IMR-90 (cell line): Measurements from ENCODE around the gene INPP5A. TPM values are rescaled to one million over a fixed set of nuclear protein-coding genes. Genes with fewer than 3 reads are reported as not detected.

Experiments
- ATAC-seq: fragments of 200-7000 bp; cut with Tn5 transposase; 2 replicates; pipeline ENCODE4 v1.9.1; 2020; ENCODE audit warnings: low read depth, mild to moderate bottlenecking, moderate library complexity
- BruUV-seq: library from RNA; stranded (reverse); fragments of 400-500 nt; replicated peaks from 2 replicates; lab custom pipeline; 2021; lab: Mats Ljungman, UMichigan
- CTCF ChIA-PET: fragments of 300-600 bp; formaldehyde crosslinking; extraction: SDS; loops from one replicate; lab custom pipeline; 2021; ENCODE audit warnings: antibody characterized with exemption; lab: Yijun Ruan, JAX
- POLR2A ChIA-PET: fragments of 300-600 bp; sonication (Branson Sonifier 250); formaldehyde crosslinking; loops from one replicate; lab custom pipeline; 2022; ENCODE audit warnings: antibody characterized with exemption; ENCODE audit not compliant: unreplicated experiment; lab: Charles Lee
- DNase-seq: peaks from one replicate; pipeline ENCODE4 v3.0.0; 2013
- H2AFZ ChIP-seq: replicated peaks from 2 replicates; pipeline ENCODE3; 2013; ENCODE audit warnings: low read length, mild to moderate bottlenecking; ENCODE audit not compliant: poor library complexity
- H2AK5ac ChIP-seq: 2 replicates; pipeline ENCODE4 v1.6.1; 2013; ENCODE audit warnings: low read depth, low read length, inconsistent platforms
- H2AK9ac ChIP-seq: replicated peaks from 2 replicates; pipeline ENCODE3; 2013; ENCODE audit warnings: mild to moderate bottlenecking, low read depth, low read length, moderate library complexity; ENCODE audit not compliant: poor library complexity
- H2BK120ac ChIP-seq: 2 replicates; pipeline ENCODE4 v1.6.1; 2013; ENCODE audit warnings: low read depth, low read length, inconsistent platforms
- H2BK15ac ChIP-seq: 3 replicates; pipeline ENCODE4 v1.6.1; 2013; ENCODE audit warnings: low read depth, low read length, inconsistent platforms
- H2BK20ac ChIP-seq: 2 replicates; pipeline ENCODE4 v1.6.1; 2013; ENCODE audit warnings: low read depth, mild to moderate bottlenecking, inconsistent platforms, low read length, moderate library complexity
- H2BK5ac ChIP-seq: 2 replicates; pipeline ENCODE4 v1.6.1; 2013; ENCODE audit warnings: mild to moderate bottlenecking, low read depth, low read length, inconsistent platforms; ENCODE audit not compliant: poor library complexity, severe bottlenecking
- H3K14ac ChIP-seq: replicated peaks from 2 replicates; pipeline ENCODE4 v1.6.1; 2013; ENCODE audit warnings: low read depth, low read length, inconsistent platforms
- H3K18ac ChIP-seq: 2 replicates; pipeline ENCODE4 v1.6.1; 2013; ENCODE audit warnings: low read depth, low read length, control low read depth
- H3K23ac ChIP-seq: 2 replicates; pipeline ENCODE4 v1.6.1; 2013; ENCODE audit warnings: low read depth, low read length, inconsistent platforms
- H3K27ac ChIP-seq: 2 replicates; pipeline ENCODE4 v1.5.1; 2013; ENCODE audit warnings: mild to moderate bottlenecking, control low read depth, low read length; ENCODE audit not compliant: insufficient read depth
- H3K27me3 ChIP-seq: 2 replicates; pipeline ENCODE4 v1.6.1; 2013; ENCODE audit warnings: low read length; ENCODE audit not compliant: control insufficient read depth, insufficient read depth
- H3K36me3 ChIP-seq: 2 replicates; pipeline ENCODE4 v1.6.1; 2013; ENCODE audit warnings: low read length, mixed read lengths; ENCODE audit not compliant: control insufficient read depth, insufficient read depth
- H3K4ac ChIP-seq: 2 replicates; pipeline ENCODE4 v1.6.1; 2013; ENCODE audit warnings: low read depth, low read length, inconsistent platforms
- H3K4me1 ChIP-seq: 2 replicates; pipeline ENCODE4 v1.6.1; 2013; ENCODE audit warnings: low read length, mixed read lengths; ENCODE audit not compliant: control insufficient read depth, insufficient read depth
- H3K4me2 ChIP-seq: 2 replicates; pipeline ENCODE4 v1.6.1; 2013; ENCODE audit warnings: low read depth, mild to moderate bottlenecking, control low read depth, low read length, moderate library complexity
- H3K4me3 ChIP-seq: 2 replicates; pipeline ENCODE4 v1.5.1; 2013; ENCODE audit warnings: low read depth, mild to moderate bottlenecking, control low read depth, low read length, moderate library complexity; ENCODE audit not compliant: insufficient read depth
- H3K56ac ChIP-seq: 2 replicates; pipeline ENCODE4 v1.6.1; 2013; ENCODE audit warnings: low read length, inconsistent platforms; ENCODE audit not compliant: insufficient read depth; ENCODE audit errors: extremely low read depth
- H3K79me1 ChIP-seq, 2 experiments: 2 replicates each; pipeline ENCODE4 v1.6.1; 2013; ENCODE audit warnings: low read length in 2 of 2, inconsistent platforms in 1 of 2, low read depth in 1 of 2
- H3K9ac ChIP-seq: 2 replicates; pipeline ENCODE4 v1.6.1; 2013; ENCODE audit warnings: low read depth, low read length, control low read depth
- H3K9me1 ChIP-seq: 2 replicates; pipeline ENCODE4 v1.6.1; 2013; ENCODE audit warnings: low read length, inconsistent platforms; ENCODE audit not compliant: insufficient read depth
- H3K9me3 ChIP-seq: 2 replicates; pipeline ENCODE4 v1.6.1; 2013; ENCODE audit warnings: low read length; ENCODE audit not compliant: control insufficient read depth, insufficient read depth
- H4K20me1 ChIP-seq: 2 replicates; pipeline ENCODE4 v1.6.1; 2013; ENCODE audit warnings: low read length, inconsistent platforms; ENCODE audit not compliant: insufficient read depth
- H4K5ac ChIP-seq: 2 replicates; pipeline ENCODE4 v1.6.1; 2013; ENCODE audit warnings: mild to moderate bottlenecking, low read depth, low read length, control low read depth
- H4K8ac ChIP-seq, 2 experiments: 2 replicates each; pipeline ENCODE4 v1.6.1; 2013; ENCODE audit warnings: low read depth in 2 of 2, low read length in 2 of 2, control low read depth in 1 of 2, inconsistent platforms in 1 of 2
- H4K91ac ChIP-seq: 2 replicates; pipeline ENCODE4 v1.6.1; 2013; ENCODE audit warnings: low read depth, low read length, inconsistent platforms; ENCODE audit not compliant: insufficient read depth
- CEBPB ChIP-seq: IDR thresholded peaks from 2 replicates; pipeline ENCODE4 v1.6.1; 2012; ENCODE audit warnings: low read depth, low read length, improper control_type of control experiment
- CHD1 ChIP-seq: IDR thresholded peaks from 2 replicates; pipeline ENCODE4 v1.6.1; 2012; ENCODE audit warnings: low read depth, low read length, improper control_type of control experiment
- FOS ChIP-seq: fragments of 150-350 bp; IDR thresholded peaks from 2 replicates; pipeline ENCODE4 v1.6.1; 2016; ENCODE audit warnings: low read depth, low read length
- MAFK ChIP-seq: IDR thresholded peaks from 2 replicates; pipeline ENCODE4 v1.6.1; 2012; ENCODE audit warnings: low read depth, low read length, improper control_type of control experiment
- MAZ ChIP-seq: IDR thresholded peaks from 2 replicates; pipeline ENCODE4 v1.6.1; 2012; ENCODE audit warnings: low read depth, mild to moderate bottlenecking, low read length, improper control_type of control experiment, moderate library complexity, borderline replicate concordance
- MXI1 ChIP-seq: IDR thresholded peaks from 2 replicates; pipeline ENCODE4 v1.6.1; 2012; ENCODE audit warnings: low read depth, mild to moderate bottlenecking, low read length, moderate library complexity, borderline replicate concordance
- NFE2L2 ChIP-seq: fragments of 150-350 bp; IDR thresholded peaks from 2 replicates; pipeline ENCODE4 v1.6.1; 2016; ENCODE audit warnings: low read depth, mild to moderate bottlenecking, low read length
- POLR2A ChIP-seq: IDR thresholded peaks from 2 replicates; pipeline ENCODE4 v1.6.1; 2012; ENCODE audit warnings: mild to moderate bottlenecking, low read depth, low read length
- RAD21 ChIP-seq: IDR thresholded peaks from 2 replicates; pipeline ENCODE4 v1.6.1; 2012; ENCODE audit warnings: low read length, improper control_type of control experiment
- WGBS, 2 experiments: methylation state at CpG; one replicate each; pipeline versions ENCODE4 v1.1.5 to v1.1.7; 2013; ENCODE audit warnings: missing lambda C conversion rate in 2 of 2; ENCODE audit not compliant: insufficient read length in 1 of 2; ENCODE audit errors: extremely low coverage in 2 of 2; 5-methylcytosine and 5-hydroxymethylcytosine counted together
- dilution Hi-C: fragments of 300-500 bp; cut with HindIII; formaldehyde crosslinking; loops from one replicate; pipeline ENCODE4 v1.14.3; 2018; ENCODE audit warnings: low sequenced_read_pairs; ENCODE audit not compliant: unreplicated experiment
- in situ Hi-C: fragments of 300-500 bp; cut with MboI; formaldehyde crosslinking; loops from 3 replicates; pipeline ENCODE4 v1.14.3; 2019; ENCODE audit warnings: low sequenced_read_pairs, inconsistent platforms, mixed read lengths
- intact Hi-C: fragments of 100-400 bp; cut with micrococcal nuclease; formaldehyde crosslinking; loops from 2 replicates; pipeline ENCODE4 v1.10.0; 2022
- polyA plus RNA-seq, 3 experiments: library from polyadenylated mRNA; depleted of rRNA; stranded (reverse); fragments of >200 nt; gene quantifications; 2 replicates each; pipeline ENCODE4 v1.2.3, GENCODE V29; 2012; ENCODE audit warnings: low replicate concordance in 1 of 3
- total RNA-seq: library from RNA; depleted of rRNA; stranded (reverse); fragments of >200 nt; gene quantifications from 2 replicates; pipeline ENCODE4 v1.2.3, GENCODE V29; 2012
- TF ChIP-seq, protein P1 (sequence below): conservative IDR thresholded peaks from 2 replicates; pipeline ENCODE4 v1.5.1; 2012; ENCODE audit warnings: mild to moderate bottlenecking, low read depth, low read length, improper control_type of control experiment
- TF ChIP-seq, protein P2 (sequence below): fragments of 150-350 bp; IDR thresholded peaks from 2 replicates; pipeline ENCODE4 v1.6.1; 2016; ENCODE audit warnings: low read depth, mild to moderate bottlenecking, low read length, moderate library complexity, borderline replicate concordance

Gene INPP5A
- total and polyA plus RNA-seq, 2 of the 4 experiments (the other 2 are of a cell fraction), result 21.4 to 36.7 TPM

DNA sequence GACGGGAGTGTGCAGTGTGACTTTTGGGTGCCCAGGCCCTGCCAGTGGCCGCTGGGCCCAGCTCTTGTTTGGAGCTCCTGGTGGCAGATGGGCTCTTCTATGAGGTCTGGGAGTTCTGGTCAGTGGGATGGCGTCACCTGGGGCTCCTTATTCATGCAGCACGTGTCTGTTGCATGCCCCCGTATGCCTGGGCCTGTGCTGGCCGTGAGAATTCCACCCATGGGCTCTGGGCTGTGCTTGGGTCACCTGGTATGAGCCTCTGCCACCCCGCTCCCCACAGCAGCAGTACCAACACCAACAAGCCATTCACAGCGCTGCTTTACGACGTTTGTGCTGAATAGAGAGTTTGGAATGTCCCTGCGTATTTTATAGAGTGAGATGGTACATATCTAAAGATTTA, 27.1 kb downstream of the INPP5A start (continued):
- TF ChIP-seq, protein P1, sequence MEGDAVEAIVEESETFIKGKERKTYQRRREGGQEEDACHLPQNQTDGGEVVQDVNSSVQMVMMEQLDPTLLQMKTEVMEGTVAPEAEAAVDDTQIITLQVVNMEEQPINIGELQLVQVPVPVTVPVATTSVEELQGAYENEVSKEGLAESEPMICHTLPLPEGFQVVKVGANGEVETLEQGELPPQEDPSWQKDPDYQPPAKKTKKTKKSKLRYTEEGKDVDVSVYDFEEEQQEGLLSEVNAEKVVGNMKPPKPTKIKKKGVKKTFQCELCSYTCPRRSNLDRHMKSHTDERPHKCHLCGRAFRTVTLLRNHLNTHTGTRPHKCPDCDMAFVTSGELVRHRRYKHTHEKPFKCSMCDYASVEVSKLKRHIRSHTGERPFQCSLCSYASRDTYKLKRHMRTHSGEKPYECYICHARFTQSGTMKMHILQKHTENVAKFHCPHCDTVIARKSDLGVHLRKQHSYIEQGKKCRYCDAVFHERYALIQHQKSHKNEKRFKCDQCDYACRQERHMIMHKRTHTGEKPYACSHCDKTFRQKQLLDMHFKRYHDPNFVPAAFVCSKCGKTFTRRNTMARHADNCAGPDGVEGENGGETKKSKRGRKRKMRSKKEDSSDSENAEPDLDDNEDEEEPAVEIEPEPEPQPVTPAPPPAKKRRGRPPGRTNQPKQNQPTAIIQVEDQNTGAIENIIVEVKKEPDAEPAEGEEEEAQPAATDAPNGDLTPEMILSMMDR, result no peak

DNA sequence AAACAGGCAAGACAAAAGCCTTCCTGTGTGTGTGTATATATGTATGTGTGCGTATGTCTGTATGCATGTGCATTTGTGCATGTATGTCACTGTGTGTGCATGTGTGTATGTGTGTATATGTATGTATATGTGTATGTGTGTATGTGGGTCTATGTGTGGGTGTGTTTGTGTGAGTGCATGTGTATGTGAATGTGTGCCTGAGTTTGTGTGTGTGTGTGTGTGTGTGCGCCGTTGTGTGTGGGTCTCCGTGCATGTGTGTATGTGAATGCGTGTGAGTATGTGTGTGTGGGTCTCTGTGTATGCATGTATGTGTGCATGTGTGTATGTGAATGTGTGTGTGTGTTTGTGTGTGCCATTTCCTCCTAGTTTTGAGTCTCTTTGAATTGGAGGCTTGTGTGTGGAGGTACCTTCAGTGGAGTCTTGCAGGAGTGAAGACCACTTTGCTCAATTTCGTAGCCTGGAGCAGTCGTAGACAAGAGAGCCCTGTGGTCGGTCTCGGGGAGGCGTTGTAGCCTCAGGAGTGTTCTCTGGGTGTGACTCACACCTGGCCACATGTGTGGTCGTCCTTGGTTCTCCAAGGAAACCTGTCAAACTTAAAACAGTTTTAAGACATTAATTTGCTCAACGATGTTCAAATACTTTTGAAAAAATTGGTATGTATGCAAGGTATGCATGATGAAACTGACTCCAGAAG, 28.1 kb downstream of the INPP5A start:
- Histone ChIP-seq H4K5ac (no peak overlapping the region), H2BK20ac (no peak overlapping the region), H2BK5ac (peak overlapping the region; percentile 46), H2AFZ (peak overlapping the region; percentile 33), H3K9ac (no peak overlapping the region), H3K4me2 (no peak overlapping the region), H2BK120ac (no peak overlapping the region), H3K4me3 (no peak overlapping the region), H3K4me1 (no peaks in the 10 kb centered on the region; the same call in 1 of the 2 replicates), H3K79me1 (peaks cover 21 to 54% of the 10 kb centered on the region in 2 experiments), H2AK9ac (no peak overlapping the region), H3K9me3 (no peaks in the 10 kb centered on the region), H4K91ac (no peak overlapping the region), H3K9me1 (peaks cover 11% of the 10 kb centered on the region; the same call in 1 of the 2 replicates), H3K4ac (no peak overlapping the region), H3K36me3 (no peaks in the 10 kb centered on the region), H3K14ac (0 out of 2 replicates have a peak overlapping the region, but pooled peaks have one; percentile 18), H3K18ac (no peak overlapping the region), H4K8ac (no peak overlapping the region), H3K23ac (no peak overlapping the region), H3K56ac (no peak overlapping the region), H2AK5ac (no peak overlapping the region), H4K20me1 (peaks cover 67% of the 10 kb centered on the region), H3K27ac (no peak overlapping the region), H2BK15ac (no peak overlapping the region), H3K27me3 (no peaks in the 10 kb centered on the region)
- WGBS, 2 experiments, result 95% methylated on average over 7 of the region's 12 CpGs; no CpG with 5 or more reads in 1 of the 2 experiments
- ATAC-seq, result no peak
- ChIA-PET POLR2A (no interaction called here), CTCF (no interaction called here)
- intact Hi-C loops (no loop called here), dilution Hi-C loops (no loop called here), in situ Hi-C loops (no loop called here)
- no TSS peak for BruUV-seq
- no peak for DNase-seq
- TF ChIP-seq NFE2L2 (no peak), CHD1 (no peak), MXI1 (no peak), MAFK (no peak), MAZ (no peak), POLR2A (no peak), RAD21 (no peak), FOS (no peak), CEBPB (no peak)
- TF ChIP-seq, protein P1, result no peak
- TF ChIP-seq, protein P2, sequence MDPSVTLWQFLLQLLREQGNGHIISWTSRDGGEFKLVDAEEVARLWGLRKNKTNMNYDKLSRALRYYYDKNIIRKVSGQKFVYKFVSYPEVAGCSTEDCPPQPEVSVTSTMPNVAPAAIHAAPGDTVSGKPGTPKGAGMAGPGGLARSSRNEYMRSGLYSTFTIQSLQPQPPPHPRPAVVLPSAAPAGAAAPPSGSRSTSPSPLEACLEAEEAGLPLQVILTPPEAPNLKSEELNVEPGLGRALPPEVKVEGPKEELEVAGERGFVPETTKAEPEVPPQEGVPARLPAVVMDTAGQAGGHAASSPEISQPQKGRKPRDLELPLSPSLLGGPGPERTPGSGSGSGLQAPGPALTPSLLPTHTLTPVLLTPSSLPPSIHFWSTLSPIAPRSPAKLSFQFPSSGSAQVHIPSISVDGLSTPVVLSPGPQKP, result no peak
